Measurements from ENCODE around the gene ABHD8. TPM values are rescaled to one million over a fixed set of nuclear protein-coding genes. Genes with fewer than 3 reads are reported as not detected.

The ABHD8 gene
- total RNA-seq, 1 donor from 2014 or later = 5.6 TPM

- no peak for DNase-seq (ENCODE audit: low read depth in 2 of 2)
Observed at GRCh38 chr19:17321655-17322489, 18.6 kb upstream of the ABHD8 start.

DNA sequence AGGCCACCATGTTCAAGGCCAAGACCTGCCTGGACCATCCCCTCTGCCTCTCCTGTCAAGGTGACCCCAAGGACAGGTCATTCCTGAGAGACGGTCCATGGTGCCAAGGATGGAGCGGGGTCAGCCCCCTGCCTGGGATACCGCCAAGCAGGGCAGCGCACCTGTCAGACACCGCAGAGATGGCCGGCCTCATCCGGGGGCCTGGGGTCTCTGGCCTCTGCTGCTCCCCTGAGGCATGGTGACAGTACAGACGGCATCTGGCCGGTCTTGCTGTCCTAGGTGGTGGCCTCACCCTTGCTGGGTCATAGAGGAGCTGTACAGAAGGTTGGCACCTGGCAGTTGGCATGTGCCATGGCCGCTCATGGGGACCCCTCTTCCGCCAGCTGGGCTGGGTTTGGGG lies 17.2 kb upstream of the ABHD8 start:
- DNase-seq (ENCODE audit: low read depth in 2 of 2) = no peak

GRCh38 chr19:17319473-17320238 lies 16.4 kb upstream of the ABHD8 start:
- no peak for DNase-seq (ENCODE audit: low read depth in 2 of 2)

GRCh38 chr19:17318966-17319365 lies 15.7 kb upstream of the ABHD8 start:
- DNase-seq (ENCODE audit: low read depth in 2 of 2) = peak in 1 of 2 donors; percentile 59

- no peak for DNase-seq (ENCODE audit: low read depth in 2 of 2)
Observed at GRCh38 chr19:17314007-17314593, 10.9 kb upstream of the ABHD8 start.

- DNase-seq (ENCODE audit: low read depth in 2 of 2) = no peak
Observed at GRCh38 chr19:17312189-17313113, 9.2 kb upstream of the ABHD8 start.

DNA sequence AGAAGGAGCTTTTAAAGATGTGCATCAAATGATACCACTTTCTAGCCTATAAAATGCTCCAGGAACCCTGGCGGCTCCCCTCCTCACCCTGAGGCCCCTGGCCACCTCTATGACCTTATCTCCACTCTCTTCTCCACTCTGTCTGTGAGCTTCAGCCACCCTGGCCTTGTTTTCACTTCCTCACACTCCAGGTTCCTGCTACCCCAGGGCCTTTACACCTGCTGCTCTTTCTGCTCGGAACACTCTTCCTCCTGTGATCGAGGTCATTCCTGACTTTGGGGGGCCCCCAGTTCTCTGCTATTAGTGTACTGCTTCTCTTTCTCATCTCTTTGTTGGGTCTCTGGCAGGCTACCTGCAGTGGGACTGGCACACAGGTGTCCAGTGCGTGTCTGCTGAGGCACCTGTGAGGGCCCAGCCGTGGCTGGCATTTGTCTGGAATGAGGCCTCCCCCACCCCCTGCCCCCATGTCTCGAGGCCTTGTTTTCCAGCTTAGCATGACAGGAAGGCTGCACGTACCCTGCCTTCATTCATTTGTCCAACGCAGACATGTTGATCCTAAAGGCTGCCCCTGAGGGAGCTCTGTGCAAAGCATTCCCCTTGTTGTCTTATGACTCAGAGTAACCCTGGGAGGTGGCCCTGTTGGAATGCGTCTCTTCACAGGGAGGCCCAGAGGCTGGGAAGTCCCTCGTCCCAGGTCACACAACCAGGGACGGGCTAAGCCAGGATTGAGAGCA lies 8.4 kb upstream of the ABHD8 start:
- DNase-seq (ENCODE audit: low read depth in 2 of 2) = peak in 1 of 2 donors; percentile 60

DNA sequence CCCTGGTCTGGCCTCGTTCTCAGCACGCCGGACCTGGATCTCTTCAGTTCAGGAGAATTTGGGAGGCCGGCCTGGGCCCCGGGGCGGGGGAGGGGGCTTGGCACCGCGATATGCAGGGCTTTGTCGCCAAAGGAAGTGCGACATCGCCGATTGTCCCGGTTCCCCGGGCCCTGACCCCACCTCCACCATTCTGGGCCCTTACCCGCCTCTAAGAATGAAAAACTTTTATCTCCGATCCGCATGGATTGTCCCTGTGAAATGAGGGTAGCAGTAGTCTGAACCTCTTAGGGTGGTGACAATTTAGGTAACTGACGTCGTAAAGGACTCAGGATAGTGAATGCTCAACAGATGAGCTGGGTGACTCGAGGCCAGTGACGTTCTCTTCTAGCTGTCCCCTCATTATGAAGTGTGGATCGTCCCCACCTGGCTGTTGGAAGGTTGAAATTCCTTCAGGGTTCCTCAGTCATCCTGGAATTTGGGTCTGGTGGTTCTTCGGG lies 6.8 kb upstream of the ABHD8 start:
- peak in 1 of 2 donors; percentile 48 for DNase-seq (ENCODE audit: low read depth in 2 of 2)

DNA sequence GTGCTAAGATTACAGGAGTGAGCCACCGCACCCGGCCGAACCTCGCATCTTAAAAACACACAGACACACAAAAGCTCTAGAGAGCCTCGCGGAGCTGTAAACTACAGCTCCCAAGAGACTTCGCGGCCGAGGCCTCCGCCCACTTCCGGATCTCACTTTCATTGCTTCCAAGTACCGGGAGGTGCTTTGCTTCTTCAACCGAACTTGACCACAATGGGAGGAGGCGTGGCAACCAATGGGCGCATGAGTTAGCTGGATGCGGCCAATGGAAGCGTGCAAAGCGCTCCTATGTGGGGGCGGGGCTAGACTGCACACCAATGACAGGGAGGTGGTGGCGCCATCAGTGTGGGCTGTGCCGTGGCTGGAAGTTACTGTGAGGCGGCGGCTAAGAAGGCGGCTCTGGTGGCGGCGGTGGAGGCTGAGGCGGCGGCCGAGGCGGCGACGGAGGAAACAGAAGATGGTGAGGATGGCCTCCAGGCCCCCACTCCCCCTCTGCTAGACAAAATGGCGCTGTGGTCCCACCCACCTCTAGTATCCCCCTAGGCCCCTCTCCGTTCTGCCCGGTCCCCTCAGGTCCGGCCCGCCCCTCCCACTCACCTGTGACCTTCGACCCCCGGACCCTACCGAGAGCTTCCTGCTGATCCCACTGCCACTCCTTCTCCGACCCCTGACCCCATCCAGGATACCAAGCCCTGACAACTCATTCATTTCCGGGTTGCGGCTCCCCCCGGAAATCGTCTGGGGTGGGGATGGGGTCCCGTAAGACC lies 6.2 kb upstream of the ABHD8 start, which contains the start of gene DDA1:
Gene DDA1, plus strand, starts transcription at position 366 of the 767 bp plus-strand sequence. Its CDS starts 92 bp downstream, at position 458.
- peak; percentile 100 for DNase-seq (ENCODE audit: low read depth in 2 of 2)

DNA sequence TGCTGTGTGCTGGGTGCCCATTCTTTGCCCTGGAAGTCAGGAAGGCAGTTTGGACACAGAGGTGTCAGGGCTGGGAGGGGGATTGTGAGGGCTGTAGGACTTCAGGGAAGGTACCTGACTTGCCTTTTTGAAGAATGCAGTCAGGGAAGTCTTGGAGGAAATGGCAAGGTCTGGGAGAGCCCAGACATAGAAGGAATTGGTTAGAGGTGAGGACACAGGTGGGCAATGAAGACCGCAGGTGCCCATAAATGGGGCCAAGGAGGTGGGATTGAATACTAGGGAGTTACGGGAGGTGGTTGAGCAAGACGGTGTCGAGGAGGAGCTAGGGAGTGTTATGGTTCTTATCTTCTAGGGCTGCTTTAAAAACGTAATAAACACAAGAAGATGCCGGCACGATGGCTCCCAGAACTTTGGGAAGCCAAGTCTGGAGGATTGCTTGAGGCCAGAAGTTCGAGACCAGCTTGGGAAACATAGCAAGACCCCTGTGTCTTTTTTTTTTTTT lies 4.7 kb upstream of the ABHD8 start:
- DNase-seq (ENCODE audit: low read depth in 2 of 2) = no peak

GRCh38 chr19:17306285-17306714 lies 3.1 kb upstream of the ABHD8 start:
- DNase-seq (ENCODE audit: low read depth in 2 of 2) = no peak

GRCh38 chr19:17305517-17306284 lies 2.5 kb upstream of the ABHD8 start, which contains the start of gene MRPL34:
MRPL34 (plus strand) TSS chr19:17305872; CDS start chr19:17305893, 21 bp downstream.
- DNase-seq (ENCODE audit: low read depth in 2 of 2) = peak; percentile 98 to 99

GRCh38 chr19:17305216-17305516 lies 1.9 kb upstream of the ABHD8 start:
- DNase-seq (ENCODE audit: low read depth in 2 of 2) = no peak

DNA sequence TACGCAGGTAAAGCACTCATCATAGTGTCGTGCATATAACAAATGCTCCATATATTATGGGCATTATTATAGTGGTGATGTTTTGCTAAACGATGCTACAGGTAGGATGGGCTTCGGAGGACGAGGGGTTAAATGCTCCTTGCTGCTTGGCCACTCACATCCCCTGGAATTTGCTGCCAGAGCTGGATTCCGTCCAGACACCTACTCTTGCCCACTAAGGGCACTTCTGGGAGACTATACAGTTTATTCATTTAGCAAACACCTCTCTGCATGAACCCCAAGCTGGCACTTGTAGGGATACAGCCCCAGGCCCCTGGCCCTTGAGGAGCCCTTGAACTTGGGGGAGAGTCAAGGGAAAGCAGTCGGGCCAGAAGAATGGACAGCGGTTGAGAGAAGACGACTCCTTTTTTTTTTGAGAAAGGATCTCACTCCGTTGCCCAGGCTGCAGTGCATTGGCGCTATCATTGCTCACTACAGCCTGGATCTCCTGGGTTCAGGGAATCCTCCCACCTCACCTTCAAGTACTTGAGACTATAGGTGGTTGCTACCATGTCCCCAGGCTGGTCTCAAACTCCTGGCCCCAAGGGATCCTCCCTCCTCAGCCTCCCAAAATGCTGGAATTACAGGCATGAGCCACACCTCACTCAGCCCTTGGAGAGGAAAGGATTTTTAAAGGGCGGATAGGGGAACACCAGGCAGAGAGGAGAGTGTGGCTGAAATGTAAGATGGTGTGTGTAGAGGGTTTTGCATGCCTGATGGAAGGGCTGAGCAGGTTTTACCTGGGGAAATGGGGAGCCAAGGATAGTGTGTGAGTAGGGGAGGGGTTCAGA lies 1.4 kb upstream of the ABHD8 start:
- no peak for DNase-seq (ENCODE audit: low read depth in 2 of 2)

DNA sequence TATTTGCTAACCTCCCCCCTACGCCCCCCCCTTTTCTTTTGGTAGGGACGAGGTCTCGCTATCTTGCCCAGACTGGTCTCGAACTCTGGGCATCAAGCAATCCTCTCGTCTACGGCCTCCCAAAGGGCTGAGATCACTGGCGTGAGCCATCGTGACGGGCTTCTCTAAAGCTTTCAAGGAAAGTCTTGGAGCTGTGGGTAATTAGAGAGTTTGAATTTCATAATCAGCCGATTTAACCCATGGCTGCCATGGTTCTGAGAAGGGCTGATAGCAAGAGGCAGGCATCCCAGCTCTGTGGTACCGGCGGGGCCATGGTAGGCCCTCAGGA lies 679 bp upstream of the ABHD8 start:
- DNase-seq (ENCODE audit: low read depth in 2 of 2) = no peak

DNA sequence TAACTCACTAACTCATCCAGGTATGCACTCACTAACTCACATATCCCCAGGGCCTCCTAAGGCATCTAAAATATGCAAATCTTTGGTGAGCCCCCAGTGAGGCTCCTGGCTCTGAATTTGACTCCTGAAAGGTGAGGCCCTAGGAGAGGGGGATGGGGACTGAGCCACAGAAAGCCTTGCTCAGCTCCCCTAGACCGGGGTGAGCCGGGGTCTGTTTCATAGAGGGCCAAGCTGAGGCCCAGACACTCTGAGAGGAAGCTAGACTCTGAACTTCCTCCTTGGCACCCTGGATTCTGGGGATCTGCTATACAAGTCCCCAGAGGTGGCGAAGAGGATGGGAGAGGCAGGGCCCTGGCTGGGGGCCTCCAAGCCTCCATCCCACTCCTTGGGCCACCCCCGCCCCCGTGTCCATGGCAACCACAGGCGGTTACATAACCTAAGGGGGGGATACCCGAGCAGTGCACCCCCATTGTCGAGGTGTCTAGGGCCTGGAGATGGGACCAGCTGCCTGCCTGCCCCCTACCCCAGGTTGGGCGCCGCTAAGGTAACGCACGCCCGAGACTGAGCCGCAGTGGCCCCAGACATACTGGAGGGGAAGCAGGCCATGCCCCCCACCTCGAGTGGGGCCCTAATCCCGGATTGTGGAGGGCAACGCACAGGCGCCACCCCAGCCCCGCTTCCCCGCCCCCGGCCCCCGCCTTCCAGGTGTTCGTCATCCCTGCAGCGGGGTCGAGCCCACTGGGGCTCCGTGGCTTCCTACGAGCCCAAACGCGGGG lies 646 bp downstream of the ABHD8 start:
- DNase-seq (ENCODE audit: low read depth in 2 of 2) = no peak
